SK-N-MC (cell line): ENCODE results near the gene WDFY1.

ENCODE experiments used
- DNase-seq: peaks from one replicate; pipeline ENCODE4 v3.0.0-alpha.2; 2011; ENCODE audit warnings: low read depth, low spot score
- H3K27ac ChIP-seq: fragments of 200-600 bp; sonication (generic); 2 replicates; pipeline ENCODE4 v1.5.1; 2016; ENCODE audit warnings: mixed run types
- H3K36me3 ChIP-seq: fragments of 200-600 bp; sonication (generic); 2 replicates; pipeline ENCODE4 v1.6.1; 2017; ENCODE audit warnings: antibody characterized with exemption, low read length, mixed read lengths; ENCODE audit not compliant: insufficient read depth
- H3K4me3 ChIP-seq: fragments of 200-600 bp; sonication (generic); 2 replicates; pipeline ENCODE4 v1.5.1; 2016
- H3K9ac ChIP-seq: fragments of 200-600 bp; sonication (generic); 2 replicates; pipeline ENCODE4 v1.8.0; 2017; ENCODE audit warnings: mixed run types, mixed read lengths; ENCODE audit not compliant: insufficient read length
- H3K9me3 ChIP-seq: fragments of 200-600 bp; sonication (generic); 2 replicates; pipeline ENCODE4 v1.6.1; 2017; ENCODE audit warnings: low read depth, mild to moderate bottlenecking, antibody characterized with exemption, low read length, moderate library complexity, mixed read lengths
- EZH2 ChIP-seq: fragments of 200-600 bp; sonication (generic); IDR thresholded peaks from one replicate; pipeline ENCODE4 v1.6.1; 2017; ENCODE audit warnings: antibody characterized with exemption
- FOXP2 ChIP-seq: optimal IDR thresholded peaks from 2 replicates; pipeline ENCODE3; 2011; ENCODE audit warnings: mild to moderate bottlenecking, moderate library complexity; ENCODE audit not compliant: insufficient read depth; ENCODE audit errors: extremely low read length, control extremely low read depth
- POLR2AphosphoS5 ChIP-seq: IDR thresholded peaks from 2 replicates; pipeline ENCODE4 v1.6.1; 2012; ENCODE audit warnings: mild to moderate bottlenecking, low read depth, low read length, borderline replicate concordance

WDFY1 gene

GRCh38 chr2:223915071-223915470, 30.1 kb downstream of the WDFY1 start:
- no peak overlapping the region for H3K27ac ChIP-seq
- no peaks in the 10 kb centered on the region for H3K9me3 ChIP-seq
- H3K9ac ChIP-seq: no peak overlapping the region
- peaks cover 43% of the 10 kb centered on the region for H3K36me3 ChIP-seq
- TF ChIP-seq EZH2: no peak
- TF ChIP-seq POLR2AphosphoS5: no peak
- no peak for TF ChIP-seq FOXP2
- no peak for DNase-seq
- H3K4me3 ChIP-seq: no peak overlapping the region

GRCh38 chr2:223914324-223914723, 30.8 kb downstream of the WDFY1 start:
- Histone ChIP-seq H3K9ac (no peak overlapping the region), H3K4me3 (no peak overlapping the region), H3K27ac (no peak overlapping the region), H3K36me3 (peaks cover 43% of the 10 kb centered on the region), H3K9me3 (no peaks in the 10 kb centered on the region)
- DNase-seq: no peak
- TF ChIP-seq POLR2AphosphoS5: no peak

DNA sequence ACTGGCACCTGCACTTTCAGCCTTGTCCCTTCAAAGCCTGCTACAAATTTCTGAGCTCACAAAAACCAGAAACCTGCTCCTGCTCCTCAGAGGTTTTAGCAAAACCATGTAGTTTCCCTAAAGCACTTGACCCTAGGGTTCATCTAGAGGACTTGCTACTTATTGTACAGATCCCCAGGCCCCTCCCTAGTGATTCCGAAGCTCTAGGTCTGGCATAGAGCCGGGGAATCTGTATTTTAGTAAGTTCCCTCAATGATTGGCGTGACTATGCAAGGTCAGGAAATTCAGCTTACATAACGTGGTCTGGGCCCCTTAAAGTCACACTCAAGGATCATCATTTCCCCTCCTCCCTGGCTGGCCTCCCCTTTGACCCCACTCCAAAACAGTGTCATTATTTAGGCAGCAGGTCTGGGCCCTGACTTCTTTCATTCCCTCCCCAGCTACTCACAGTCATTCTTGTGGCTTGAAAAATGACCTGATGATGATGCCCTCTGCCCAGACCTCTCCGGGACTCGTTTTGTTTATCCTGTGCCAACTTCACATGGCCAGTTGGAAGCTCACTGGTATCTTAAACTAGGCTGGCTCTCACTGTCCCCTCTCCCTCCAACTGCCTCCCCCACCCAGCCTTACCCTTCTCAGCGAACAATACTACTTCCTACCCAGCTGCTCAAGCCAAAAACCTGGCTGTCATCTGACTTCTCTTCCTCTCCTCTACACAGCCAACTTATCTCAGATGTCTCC, 36.0 kb downstream of the WDFY1 start:
- no peak for TF ChIP-seq POLR2AphosphoS5
- TF ChIP-seq FOXP2: no peak
- no peak for TF ChIP-seq EZH2
- Histone ChIP-seq H3K36me3 (peaks cover 27% of the 10 kb centered on the region), H3K9ac (no peak overlapping the region), H3K9me3 (no peaks in the 10 kb centered on the region), H3K4me3 (no peak overlapping the region), H3K27ac (no peak overlapping the region)
- no peak for DNase-seq

DNA sequence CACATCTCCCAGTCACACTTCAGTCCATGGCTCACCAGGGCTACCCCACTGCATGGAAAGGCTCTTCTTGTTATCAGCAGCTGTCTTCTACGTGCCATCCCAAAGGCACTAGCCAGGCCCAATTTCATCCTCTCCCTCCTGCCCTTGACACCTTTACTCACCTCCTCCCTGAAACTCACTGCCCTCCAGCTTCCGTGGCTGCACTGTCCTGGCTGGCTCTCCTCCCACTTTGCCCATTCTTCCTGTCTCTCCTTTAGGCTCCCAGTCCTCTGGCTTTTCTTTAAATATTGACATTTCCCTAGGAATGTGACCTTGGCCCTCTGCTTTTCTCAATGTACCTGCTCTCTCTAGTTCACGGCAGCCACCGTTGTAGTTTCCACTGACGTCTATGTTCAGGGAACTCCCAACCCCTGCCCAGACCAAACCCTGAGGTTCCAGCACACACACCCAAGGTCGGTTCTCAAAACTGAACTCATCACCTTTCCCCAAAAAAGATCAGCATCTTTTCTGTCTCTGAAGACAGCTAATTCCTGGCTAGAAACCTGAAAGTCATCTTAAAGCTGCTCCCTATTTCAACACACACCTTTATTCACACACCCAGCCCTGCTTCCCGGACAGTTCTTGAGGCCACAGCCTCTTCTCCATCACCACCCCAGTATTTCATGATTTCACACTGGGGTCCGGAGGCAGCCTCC, 36.7 kb downstream of the WDFY1 start:
- Histone ChIP-seq H3K4me3 (no peak overlapping the region), H3K9ac (no peak overlapping the region), H3K27ac (no peak overlapping the region), H3K36me3 (peaks cover 30% of the 10 kb centered on the region), H3K9me3 (no peaks in the 10 kb centered on the region)
- no peak for DNase-seq
- no peak for TF ChIP-seq FOXP2
- TF ChIP-seq EZH2: no peak
- TF ChIP-seq POLR2AphosphoS5: no peak

- TF ChIP-seq POLR2AphosphoS5: no peak
- no peak for TF ChIP-seq EZH2
- no peak for DNase-seq
- Histone ChIP-seq H3K27ac (no peak overlapping the region), H3K9me3 (no peaks in the 10 kb centered on the region), H3K36me3 (peaks cover 28% of the 10 kb centered on the region), H3K4me3 (no peak overlapping the region), H3K9ac (no peak overlapping the region)
Observed at GRCh38 chr2:223905996-223906395, 39.1 kb downstream of the WDFY1 start.

GRCh38 chr2:223901854-223902253, 43.3 kb downstream of the WDFY1 start:
- Histone ChIP-seq H3K4me3 (no peak overlapping the region), H3K9ac (no peak overlapping the region), H3K27ac (no peak overlapping the region), H3K36me3 (peaks cover 54% of the 10 kb centered on the region), H3K9me3 (no peaks in the 10 kb centered on the region)
- TF ChIP-seq POLR2AphosphoS5 (no peak), FOXP2 (no peak), EZH2 (no peak)
- no peak for DNase-seq

GRCh38 chr2:223901311-223901710, 43.8 kb downstream of the WDFY1 start:
- Histone ChIP-seq H3K27ac (no peak overlapping the region), H3K9me3 (no peaks in the 10 kb centered on the region), H3K36me3 (peaks cover 54% of the 10 kb centered on the region), H3K9ac (no peak overlapping the region), H3K4me3 (no peak overlapping the region)
- TF ChIP-seq EZH2 (no peak), POLR2AphosphoS5 (no peak), FOXP2 (no peak)
- DNase-seq: no peak

GRCh38 chr2:223900531-223900930, 44.6 kb downstream of the WDFY1 start:
- no peak for TF ChIP-seq FOXP2
- no peak for TF ChIP-seq EZH2
- TF ChIP-seq POLR2AphosphoS5: no peak
- Histone ChIP-seq H3K9me3 (no peaks in the 10 kb centered on the region), H3K27ac (no peak overlapping the region; the same call in 1 of the 2 replicates), H3K36me3 (peaks cover 49% of the 10 kb centered on the region), H3K9ac (no peak overlapping the region), H3K4me3 (no peak overlapping the region)
- no peak for DNase-seq

GRCh38 chr2:223900066-223900465, 45.1 kb downstream of the WDFY1 start:
- no peak overlapping the region; the same call in 1 of the 2 replicates for H3K27ac ChIP-seq
- TF ChIP-seq FOXP2: no peak
- TF ChIP-seq EZH2: no peak
- no peak for TF ChIP-seq POLR2AphosphoS5
- no peak overlapping the region for H3K9ac ChIP-seq
- H3K36me3 ChIP-seq: peaks cover 48% of the 10 kb centered on the region
- H3K4me3 ChIP-seq: no peak overlapping the region
- no peaks in the 10 kb centered on the region for H3K9me3 ChIP-seq
- no peak for DNase-seq
